GM18858 (cell line): ENCODE results near the gene RAB6D.
"Not testable (repeated sequence)": the region's sequence is repeated elsewhere in the genome, so short reads cannot be mapped to it uniquely, and the experiment has no call there.

ENCODE experiments used
- ATAC-seq: cut with Tn5 transposase; IDR thresholded peaks from one replicate; pipeline ENCODE4 v1.9.1; 2021; ENCODE audit not compliant: unreplicated experiment

Gene RAB6D

DNA sequence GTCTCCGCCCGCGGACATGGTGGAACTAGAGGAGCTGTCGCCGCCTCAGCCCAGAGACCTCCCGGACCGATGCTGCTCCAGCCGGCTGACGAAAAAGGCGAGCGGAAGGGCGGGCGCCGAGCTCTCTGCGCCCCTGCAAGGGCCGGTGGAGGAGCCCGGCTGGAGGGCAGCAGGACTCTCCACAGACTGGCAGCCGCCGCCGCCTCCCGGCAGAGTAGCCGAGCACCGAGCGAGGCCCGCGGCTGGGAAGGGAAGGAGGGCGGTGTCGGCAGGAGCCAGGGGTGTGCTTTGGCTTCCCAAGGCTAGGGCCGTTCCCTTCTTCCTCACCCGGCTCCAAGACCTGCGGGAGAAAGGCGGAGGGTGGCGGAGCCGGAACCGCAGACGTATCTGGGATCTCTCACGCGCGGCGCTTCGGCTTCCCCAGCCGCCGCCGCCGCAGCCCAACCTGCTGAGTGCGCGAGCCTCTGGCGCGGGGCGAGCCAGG lies at the start of gene RAB6D:
Gene RAB6D, minus strand, starts transcription at position 466 of the 484 bp plus-strand sequence. Its CDS starts 448 bp downstream, at position 18.
- ATAC-seq, result not testable (repeated sequence)

DNA sequence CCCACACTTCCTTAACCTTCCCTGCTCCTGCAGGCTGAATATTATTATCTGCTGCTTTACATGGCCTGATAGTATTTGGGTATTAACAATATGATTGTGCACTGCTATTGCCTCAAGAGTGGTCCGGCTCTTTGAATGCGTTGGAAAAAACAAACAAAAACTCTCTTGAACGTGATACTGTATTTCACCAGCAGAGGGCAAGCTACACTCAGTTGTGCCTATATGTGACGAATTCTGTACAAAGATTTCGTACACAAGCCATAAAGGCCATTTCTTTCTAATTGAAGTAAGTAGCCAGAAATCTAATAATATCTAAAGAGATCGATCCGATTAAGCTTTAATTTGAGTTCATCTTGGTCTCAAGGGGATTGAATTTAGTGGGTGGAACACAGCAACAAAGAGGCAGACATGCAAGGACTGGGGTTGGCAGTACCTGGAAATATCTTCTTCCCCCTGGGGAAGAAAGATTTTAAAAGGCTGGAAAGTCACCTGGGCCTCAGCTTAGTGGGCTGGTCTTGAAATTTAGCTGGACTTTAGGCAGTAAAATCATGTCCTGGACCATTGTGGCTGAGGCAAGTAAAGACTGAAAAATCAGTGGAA lies 49.3 kb upstream of the RAB6D start:
- no peak for ATAC-seq

DNA sequence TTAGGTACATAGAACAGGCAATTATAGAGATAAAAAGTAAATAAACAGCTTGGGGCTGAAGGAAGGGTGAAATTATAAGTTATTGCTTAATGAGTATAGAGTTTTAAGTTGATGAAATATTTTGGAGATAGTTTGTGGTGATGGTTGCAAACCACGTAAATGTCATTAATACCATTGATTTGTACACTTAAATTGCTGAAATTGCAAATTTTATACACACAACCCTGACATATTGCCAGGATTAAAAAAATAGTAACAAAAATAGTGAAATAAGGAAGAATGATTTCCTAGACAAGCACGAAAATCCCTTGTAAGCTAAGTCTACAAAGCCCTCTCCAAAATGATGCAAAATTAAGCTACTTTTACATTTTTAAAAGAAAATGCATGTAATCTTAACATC lies 46.2 kb upstream of the RAB6D start:
- ATAC-seq, result no peak

DNA sequence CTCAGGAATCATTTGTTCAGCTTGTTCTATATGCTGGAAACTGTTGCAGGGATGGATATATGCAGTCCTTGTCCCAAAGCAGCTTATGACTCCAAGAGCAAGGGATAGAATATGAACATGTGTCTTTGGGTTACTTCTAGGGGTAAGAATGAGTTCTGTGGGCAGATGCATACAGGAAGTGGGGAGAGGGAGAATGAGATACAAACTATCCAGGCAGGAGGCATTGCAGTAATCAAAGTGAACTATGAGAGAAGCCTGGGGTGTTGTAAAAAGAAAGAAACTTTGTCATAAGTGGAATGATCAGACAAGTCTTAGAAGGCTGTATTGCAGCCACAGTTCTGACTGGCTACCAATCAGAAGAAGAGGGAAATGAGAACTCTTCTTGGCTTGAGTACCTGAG lies 44.8 kb upstream of the RAB6D start:
- ATAC-seq, result no peak

DNA sequence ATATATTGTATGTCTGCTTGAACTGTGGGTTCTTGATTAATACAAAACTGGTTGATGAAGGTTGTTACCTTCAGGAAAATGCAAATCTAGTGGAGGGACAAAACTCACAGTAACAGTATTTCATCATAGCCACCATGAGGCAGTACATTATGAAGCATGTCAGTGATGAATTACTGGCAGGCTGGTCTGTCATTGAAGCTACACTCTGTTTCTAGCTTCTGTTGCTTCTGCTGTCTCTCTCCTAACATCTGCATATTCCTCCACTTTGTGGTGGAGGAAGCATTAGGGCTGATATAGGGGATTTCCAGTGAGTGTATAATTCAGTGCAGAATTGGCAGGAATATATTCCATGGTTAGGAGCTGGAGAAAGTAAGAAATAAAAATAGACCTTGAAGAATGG lies 44.2 kb upstream of the RAB6D start:
- no peak for ATAC-seq

DNA sequence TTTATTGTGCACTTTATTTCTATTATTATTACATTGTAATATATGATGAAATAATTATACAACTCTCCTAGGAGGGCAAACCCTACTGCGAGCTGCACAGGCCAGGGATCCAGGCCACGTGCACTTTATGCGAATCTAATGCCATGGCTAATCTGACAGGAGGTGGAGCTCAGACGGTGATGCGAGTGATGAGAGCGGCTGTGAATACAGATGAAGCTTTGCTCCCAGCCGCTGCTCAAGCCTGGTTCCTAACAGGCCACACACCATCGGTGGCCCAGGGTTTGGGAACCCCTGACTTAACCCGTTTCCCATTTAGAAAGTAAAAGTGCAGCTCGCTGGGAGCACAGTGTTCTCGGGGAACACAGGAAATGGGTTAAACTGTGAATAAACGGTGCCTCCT lies 40.8 kb upstream of the RAB6D start:
- no peak for ATAC-seq

DNA sequence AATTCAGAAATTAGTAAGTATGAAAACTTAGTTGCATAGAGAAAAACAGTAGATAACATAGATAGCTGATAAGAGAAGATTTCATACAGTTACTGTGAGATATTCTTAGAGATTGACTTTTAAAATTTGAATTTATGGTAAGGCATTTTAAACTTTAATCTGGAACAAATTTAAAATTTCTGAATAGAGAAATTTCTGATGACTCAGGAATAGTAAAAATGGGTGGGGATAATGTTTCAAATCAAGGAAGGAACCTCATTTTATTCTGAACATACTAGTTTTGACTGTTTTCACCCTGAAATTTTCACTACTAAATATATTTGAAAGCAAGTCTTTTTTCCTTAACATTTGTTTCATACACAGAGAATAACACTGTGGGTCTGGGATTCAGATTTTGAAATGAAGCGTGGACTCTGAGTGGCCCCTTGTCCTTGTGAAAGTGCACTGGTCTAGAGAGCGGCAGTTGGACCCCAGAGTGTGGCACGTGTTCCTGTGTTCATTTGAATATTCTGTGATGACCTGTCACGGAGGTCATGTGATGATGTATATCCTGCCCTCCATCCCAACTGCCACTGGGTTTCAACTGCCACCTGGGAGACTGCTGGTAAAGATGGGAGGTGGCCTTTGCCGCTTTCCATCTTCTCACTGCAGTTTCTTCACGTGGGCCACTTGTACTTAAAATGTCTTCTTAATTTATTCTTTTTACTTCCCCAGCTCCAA lies 38.5 kb upstream of the RAB6D start:
- ATAC-seq, result no peak

DNA sequence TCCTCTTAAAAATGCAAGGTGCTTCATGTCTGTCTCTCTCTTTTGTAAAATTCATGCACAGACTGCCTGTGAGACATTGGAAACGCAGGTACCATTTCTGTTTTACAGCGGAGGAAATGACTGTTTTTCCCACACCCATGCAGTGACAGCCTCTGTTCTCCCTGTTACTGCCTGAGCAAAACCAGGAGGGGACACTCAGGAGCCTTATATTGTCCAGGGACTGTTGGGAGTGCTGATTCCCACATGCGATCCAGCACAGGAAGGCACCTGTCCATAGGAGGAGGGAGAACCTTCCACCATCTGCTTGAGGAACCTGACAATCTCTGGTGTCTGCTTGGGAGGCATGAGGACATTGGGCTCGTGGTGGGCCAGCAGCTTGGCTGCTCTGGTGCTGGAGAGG lies 36.9 kb upstream of the RAB6D start:
- no peak for ATAC-seq

DNA sequence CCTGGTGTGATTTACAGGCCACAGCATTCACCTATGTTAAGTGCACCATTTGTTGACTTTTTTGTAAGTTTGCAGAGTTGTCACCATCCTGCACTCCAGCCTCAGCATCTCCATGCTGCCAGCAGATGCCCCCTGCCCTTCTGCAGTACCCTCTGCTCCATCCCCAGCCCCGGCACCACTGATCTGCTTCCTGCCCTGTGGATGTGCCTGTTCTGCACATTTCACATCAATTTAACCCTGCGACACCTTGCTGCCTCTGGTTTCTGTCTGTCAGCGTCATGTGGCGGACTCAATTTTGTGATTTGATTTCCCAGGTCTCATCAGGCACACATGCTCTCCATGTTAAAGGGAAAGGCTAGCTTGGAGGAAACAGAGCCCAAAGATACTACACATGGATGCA lies 36.5 kb upstream of the RAB6D start:
- not testable (repeated sequence) for ATAC-seq

DNA sequence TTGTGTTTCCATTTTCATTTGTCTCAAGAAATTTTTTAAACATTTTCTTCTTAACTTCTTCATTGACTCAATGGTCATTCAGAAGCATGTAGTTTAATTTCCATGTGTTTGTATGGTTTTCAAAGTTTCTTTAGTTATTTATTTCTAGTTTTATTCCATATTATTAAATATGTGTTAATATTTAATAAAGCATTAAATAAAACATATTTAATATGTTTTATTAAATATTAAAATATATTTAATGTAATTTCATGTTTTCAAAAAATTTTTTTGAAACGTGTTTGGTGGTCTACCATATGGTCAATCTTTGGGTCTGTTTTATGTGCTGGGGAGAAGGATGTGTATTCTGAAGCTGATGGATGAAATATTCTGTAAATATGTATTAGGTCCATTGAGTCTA lies 32.2 kb upstream of the RAB6D start:
- ATAC-seq, result not testable (repeated sequence)

DNA sequence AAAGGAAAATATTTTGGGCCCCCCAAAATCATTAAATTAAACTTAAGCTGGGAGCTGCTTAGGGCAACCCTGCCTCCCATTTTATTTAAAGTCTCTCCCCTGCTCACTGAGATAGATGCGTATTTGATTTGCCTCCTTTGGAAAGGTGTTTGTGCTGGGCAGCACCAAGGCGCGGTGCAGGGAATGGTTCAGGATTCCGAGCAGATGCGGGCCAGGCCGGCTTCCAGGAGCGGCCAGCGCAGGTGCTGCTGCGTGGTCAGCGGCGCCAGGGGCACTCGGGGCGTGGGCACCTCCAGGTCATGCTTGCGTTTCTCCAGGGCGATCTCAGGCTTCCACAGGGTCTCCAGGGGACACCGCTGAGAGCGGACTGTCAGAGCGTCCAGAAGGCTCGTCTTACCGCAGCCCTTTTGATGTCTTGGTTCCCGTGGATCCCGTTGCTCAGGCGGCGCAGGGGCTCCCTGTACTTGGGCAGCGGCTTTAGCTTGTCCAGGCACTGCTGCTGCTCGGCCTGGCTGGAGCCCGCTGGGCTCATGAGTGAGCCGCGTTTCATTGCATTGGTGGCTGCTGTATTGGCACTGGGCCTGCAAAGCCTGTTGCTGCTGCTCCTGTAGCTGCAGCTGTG lies 31.2 kb upstream of the RAB6D start:
- ATAC-seq, result not testable (repeated sequence)

DNA sequence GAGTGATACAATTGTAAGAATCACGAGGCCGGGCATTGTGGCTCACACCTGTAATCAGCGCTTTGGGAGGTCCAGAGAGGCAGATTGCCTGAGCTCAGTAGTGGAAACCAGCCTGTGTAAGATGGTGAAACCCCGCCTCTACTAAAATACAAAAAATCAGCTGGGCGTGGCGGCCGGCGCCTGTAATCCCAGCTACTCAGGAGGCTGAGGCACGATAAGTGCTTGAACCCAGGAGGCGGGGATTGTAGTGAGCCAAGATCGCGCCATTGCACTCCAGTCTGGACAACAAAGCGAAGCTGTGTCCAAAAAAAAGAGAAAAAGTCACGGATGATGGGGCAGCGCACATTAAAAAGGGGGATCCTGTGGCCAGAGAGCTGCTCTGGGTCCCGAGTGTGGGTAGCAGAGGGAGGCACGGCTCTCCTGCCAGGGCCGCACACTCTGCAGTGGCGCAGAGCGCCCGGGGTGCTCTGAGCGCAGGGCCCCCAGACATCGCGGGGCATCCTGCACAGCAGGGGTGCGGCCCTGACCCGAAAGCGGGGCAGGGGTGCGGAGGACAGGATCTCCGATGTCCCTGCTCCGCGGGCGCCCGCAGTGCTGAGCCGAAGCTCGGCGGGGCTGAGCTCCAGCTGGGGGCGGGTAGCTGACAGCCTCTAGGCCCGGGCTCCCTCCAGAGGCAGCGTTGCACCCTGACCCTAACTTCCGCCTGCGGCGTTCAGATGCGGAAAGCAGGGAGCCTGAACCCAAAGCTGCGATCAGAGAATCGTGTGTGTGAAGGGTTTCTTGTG lies 30.4 kb upstream of the RAB6D start:
- no peak for ATAC-seq

DNA sequence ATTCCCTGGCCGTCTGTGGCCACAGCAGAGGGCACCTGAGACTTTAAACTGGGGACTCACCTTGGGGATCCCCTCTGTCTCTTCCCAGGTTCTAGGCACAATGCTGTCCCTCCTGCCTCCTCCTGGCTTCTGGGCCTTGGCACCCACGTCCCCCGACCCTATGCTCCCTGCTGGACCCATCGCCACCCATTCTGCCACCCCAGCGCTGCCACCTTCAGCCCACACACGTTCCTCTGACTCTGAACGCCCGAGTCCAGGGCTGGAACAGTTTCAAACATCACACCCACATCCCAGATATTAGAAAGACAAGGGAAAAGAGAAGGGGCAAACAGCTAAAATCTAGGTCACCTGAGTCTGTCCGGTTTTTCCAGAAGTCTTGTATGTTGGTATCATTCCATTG lies 28.0 kb upstream of the RAB6D start:
- not testable (repeated sequence) for ATAC-seq

DNA sequence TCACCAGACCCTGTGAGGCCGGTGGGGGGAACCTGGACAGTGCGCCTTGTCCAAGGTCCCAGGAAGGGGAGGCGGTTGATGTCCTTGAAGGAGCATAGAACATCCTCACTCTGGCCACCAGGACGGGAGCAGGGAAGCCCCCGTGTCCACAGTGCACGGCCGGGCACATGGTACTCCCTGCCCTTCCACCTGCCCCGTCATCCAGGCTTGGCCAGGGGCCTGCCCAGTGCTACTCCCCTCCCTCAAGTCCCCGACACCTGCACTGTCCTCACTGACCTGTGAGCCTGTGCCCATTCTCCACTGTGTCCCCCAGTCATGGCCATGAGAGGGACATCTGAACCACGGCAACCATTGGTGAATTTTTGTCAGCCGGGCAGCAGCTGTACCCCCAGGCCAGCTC lies 27.5 kb upstream of the RAB6D start:
- not testable (repeated sequence) for ATAC-seq

DNA sequence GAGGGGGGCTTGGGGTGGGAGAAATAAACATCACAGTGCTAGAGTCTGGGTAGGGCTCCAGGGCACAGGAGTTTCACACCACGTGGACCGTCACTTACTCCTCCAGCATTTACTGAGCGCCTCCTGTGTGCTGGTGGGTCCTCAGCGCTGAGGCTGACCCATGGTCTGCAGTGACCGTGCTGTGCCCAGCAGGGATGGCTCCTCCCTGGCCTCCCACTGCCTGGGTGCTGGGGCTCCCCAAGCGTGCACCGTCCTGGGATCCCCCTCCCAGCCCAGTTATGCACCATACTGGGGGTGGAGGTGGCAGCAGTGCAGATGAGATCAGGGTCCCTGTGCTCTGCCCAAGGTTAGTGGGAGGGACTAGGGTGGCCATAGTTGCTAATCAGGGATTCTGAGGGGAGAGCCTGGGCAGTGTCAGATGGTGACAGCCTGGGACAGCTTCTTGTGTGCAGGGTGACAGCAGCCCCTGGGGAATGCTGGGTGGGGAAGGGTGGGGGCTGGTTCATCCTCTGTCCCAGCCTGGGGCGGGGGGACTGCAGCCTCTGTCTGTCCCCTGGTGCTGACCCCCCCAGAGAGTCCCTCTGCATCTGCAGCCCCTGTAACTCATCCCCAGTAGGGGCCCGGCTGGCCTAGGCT lies 26.6 kb upstream of the RAB6D start:
- not testable (repeated sequence) for ATAC-seq

DNA sequence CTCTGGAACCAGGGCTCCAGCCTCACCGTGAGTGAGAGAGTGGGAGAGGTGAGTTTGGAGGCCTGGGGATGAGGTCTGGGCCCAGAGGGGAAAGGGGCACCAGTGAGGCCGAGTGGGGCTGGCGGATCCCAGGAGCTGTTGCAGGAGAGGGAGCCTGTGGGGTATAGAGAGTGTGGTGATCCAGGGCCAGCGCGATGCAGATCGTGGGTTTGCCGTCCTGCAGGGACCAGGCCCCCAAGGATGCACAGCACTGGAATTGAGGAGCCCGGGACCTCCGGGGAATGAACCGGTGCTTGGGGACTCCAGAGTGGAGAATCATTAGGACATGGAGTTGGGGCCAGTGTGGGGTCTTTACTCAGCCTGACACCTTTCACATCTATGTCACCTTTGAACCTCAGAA lies 25.7 kb upstream of the RAB6D start:
- ATAC-seq, result no peak

DNA sequence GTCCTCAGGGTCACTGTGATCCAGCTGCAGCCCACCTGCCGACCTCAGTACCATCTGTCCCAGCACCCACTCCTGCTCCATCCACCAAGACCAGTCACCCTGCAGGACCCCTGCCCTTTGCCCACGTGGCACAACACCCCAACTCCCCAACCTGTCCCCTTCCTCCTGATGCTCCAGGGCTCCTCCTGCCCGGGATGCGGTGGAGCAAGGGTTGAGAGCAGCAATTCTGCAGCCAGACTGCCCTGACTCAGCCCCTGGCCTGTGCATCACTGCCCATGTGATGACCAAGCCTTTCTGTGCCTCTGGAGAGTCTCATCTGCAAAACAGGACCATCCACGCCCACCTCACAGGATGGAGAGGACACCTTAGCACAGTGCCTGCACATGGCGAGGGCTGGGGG lies 24.9 kb upstream of the RAB6D start:
- not testable (repeated sequence) for ATAC-seq

DNA sequence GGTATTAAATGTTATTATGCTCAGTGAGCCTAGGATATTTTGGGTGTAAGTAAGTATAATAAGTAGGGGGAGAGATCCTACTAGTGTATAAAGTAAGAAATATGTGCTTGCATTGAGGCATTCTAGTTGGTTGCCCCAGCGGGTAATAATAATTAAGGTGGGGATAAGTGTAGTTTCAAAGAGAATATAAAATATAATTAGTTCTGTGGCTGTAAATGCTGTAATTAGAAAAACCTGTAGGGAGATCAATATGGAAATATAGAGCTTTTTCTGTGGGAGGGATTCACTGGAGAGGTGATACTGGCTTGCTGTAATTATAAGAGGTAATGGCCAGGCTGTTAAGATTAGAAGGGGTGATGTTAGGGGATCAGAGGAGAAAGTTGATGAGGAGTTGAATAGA lies 9.1 kb upstream of the RAB6D start:
- ATAC-seq, result not testable (repeated sequence)

DNA sequence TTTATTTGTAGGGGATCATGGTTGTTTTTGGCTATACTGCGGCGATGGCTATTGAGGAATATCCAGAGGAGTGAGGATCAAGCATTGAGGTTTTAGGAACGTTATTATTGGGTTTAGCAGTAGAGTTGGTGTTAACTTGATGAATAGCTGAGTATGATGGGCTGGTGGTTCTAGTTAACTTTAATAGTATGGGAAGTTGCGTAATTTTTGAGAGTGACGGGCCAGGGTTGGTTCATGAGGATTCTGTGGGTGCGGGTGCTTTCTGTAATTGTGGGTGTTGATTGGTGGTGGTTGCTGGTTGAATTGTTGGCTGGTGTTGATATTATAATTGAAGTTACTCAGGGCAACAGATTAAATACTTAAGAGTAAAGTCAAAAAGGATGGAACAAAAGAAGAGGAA lies 6.0 kb upstream of the RAB6D start:
- ATAC-seq, result no peak

DNA sequence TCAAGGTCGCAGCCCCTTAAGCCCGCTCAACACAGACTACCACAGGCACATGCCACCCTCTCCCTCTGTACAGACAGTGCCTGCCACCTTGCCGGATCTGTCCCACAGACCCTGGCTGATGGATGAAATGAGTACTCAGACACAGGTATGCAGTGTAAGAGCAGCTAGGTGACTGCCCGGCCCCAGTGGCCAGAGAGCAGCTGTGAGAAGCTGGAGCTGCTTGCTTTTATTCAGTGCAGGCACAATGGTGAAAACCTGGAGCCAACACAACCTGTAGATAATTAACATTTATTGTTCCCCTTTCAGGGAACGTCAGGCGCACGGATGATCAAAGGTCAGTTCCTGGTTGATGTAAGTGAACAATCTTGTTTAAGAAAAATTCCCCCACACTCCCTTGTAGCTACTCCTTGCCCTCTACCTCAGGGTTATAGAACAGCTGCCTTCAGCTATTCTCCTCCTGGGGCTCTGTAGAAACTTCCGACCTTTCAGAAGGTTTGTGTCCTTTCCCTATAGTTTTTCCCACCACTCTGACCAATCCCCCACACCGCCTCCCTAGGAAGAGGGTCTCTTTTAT lies 4.6 kb upstream of the RAB6D start:
- ATAC-seq, result not testable (repeated sequence)

DNA sequence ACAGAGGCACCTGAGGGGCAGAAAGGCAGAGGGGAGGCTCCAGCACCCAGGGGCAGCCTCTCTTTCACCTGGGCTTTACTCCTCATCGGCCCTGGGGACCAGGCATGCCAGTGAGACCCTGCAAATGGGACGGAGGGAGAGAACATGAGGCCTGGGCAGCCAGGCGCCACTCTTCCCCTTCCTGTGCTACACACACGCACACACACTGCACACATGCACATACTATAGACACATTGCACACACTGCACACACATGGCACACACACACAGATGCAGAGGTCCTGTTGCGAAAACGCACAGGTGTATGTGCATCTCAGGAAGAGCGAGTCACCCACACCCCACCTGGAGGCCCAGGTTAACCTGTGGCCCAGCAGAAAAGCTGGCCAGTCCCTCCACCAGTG lies 3.4 kb upstream of the RAB6D start:
- ATAC-seq, result no peak
